HEK293 (cell line): ENCODE measurements around the gene MAP3K4.

Experiments
- CTCF ChIA-PET: fragments of 350-600 bp; formaldehyde crosslinking; extraction: SDS; loops from one replicate; lab custom pipeline; 2021; ENCODE audit warnings: antibody characterized with exemption; lab: Yijun Ruan, JAX
- POLR2A ChIA-PET: fragments of 300-600 bp; formaldehyde crosslinking; extraction: SDS; loops from one replicate; lab custom pipeline; 2020; ENCODE audit warnings: antibody characterized with exemption, inconsistent platforms; lab: Yijun Ruan, JAX
- H3K27ac ChIP-seq: fragments of 200-500 bp; sonication (Bioruptor generic); 2 replicates; pipeline ENCODE4 v1.5.1; 2014; ENCODE audit warnings: low read depth, low read length, control low read depth, inconsistent platforms; ENCODE audit errors: extremely low read depth
- H3K36me3 ChIP-seq, 2 experiments: fragments of 200-500 bp in 1 of 2; sonication (Bioruptor generic) in 1 of 2; 1 replicate in 1 of 2; 2 replicates in 1 of 2; pipeline ENCODE4 v1.5.1; 2014 to 2017; ENCODE audit warnings: inconsistent platforms in 2 of 2, low read length in 2 of 2; ENCODE audit not compliant: control insufficient read depth in 2 of 2, insufficient read depth in 1 of 2
- H3K4me1 ChIP-seq: fragments of 200-500 bp; sonication (Bioruptor generic); 2 replicates; pipeline ENCODE4 v1.5.1; 2014; ENCODE audit warnings: mild to moderate bottlenecking, low read length, inconsistent platforms; ENCODE audit not compliant: control insufficient read depth, insufficient read depth
- H3K4me3 ChIP-seq: 2 replicates; pipeline ENCODE4 v1.5.1; 2011; ENCODE audit warnings: low read depth, mild to moderate bottlenecking, control low read depth, low read length, moderate library complexity
- H3K9me3 ChIP-seq: fragments of 200-500 bp; sonication (Bioruptor generic); 2 replicates; pipeline ENCODE4 v1.5.1; 2014; ENCODE audit warnings: low read depth, low read length, inconsistent platforms; ENCODE audit not compliant: control insufficient read depth, insufficient read depth
- FEZF1 ChIP-seq: fragments of 450-650 bp; formaldehyde crosslinking; IDR thresholded peaks from 2 replicates; pipeline ENCODE4 v1.5.1; 2016; ENCODE audit warnings: missing biosample characterization, missing genetic modification characterization
- GLIS1 ChIP-seq: fragments of 450-650 bp; formaldehyde crosslinking; IDR thresholded peaks from 2 replicates; pipeline ENCODE4 v1.5.1; 2016; ENCODE audit warnings: missing biosample characterization, missing genetic modification characterization
- TRIM28 ChIP-seq: IDR thresholded peaks from 2 replicates; pipeline ENCODE4 v1.6.1; 2011; ENCODE audit warnings: low read length, control low read depth, borderline replicate concordance
- ZBTB1 ChIP-seq: fragments of 450-650 bp; formaldehyde crosslinking; IDR thresholded peaks from 2 replicates; pipeline ENCODE4 v1.5.1; 2016; ENCODE audit warnings: missing biosample characterization, missing genetic modification characterization
- ZFP3 ChIP-seq: fragments of 450-650 bp; formaldehyde crosslinking; IDR thresholded peaks from 2 replicates; pipeline ENCODE4 v1.5.1; 2016; ENCODE audit warnings: low read depth, missing biosample characterization, missing genetic modification characterization
- ZIC2 ChIP-seq: fragments of 450-650 bp; formaldehyde crosslinking; IDR thresholded peaks from 2 replicates; pipeline ENCODE4 v1.5.1; 2016; ENCODE audit warnings: missing biosample characterization, missing genetic modification characterization
- ZNF10 ChIP-seq: fragments of 450-650 bp; formaldehyde crosslinking; IDR thresholded peaks from 2 replicates; pipeline ENCODE4 v1.5.1; 2017; ENCODE audit warnings: missing biosample characterization, missing genetic modification characterization
- ZNF157 ChIP-seq: fragments of 450-650 bp; formaldehyde crosslinking; IDR thresholded peaks from 2 replicates; pipeline ENCODE4 v1.5.1; 2016; ENCODE audit warnings: missing biosample characterization, missing genetic modification characterization
- ZNF221 ChIP-seq: fragments of 450-650 bp; formaldehyde crosslinking; IDR thresholded peaks from 2 replicates; pipeline ENCODE4 v1.5.1; 2017; ENCODE audit warnings: missing biosample characterization, missing genetic modification characterization, borderline replicate concordance
- ZNF473 ChIP-seq: fragments of 450-650 bp; formaldehyde crosslinking; IDR thresholded peaks from 2 replicates; pipeline ENCODE4 v1.5.1; 2017; ENCODE audit warnings: missing biosample characterization, missing genetic modification characterization
- ZNF530 ChIP-seq: fragments of 450-650 bp; formaldehyde crosslinking; IDR thresholded peaks from 2 replicates; pipeline ENCODE4 v1.5.1; 2016; ENCODE audit warnings: low read depth, missing biosample characterization, missing genetic modification characterization
- ZNF558 ChIP-seq: fragments of 450-650 bp; formaldehyde crosslinking; IDR thresholded peaks from 2 replicates; pipeline ENCODE4 v1.5.1; 2016; ENCODE audit warnings: missing biosample characterization, missing genetic modification characterization
- ZNF571 ChIP-seq: fragments of 450-650 bp; formaldehyde crosslinking; IDR thresholded peaks from 2 replicates; pipeline ENCODE4 v1.5.0; 2017; ENCODE audit warnings: missing biosample characterization, missing genetic modification characterization
- ZNF629 ChIP-seq: fragments of 450-650 bp; formaldehyde crosslinking; IDR thresholded peaks from 2 replicates; pipeline ENCODE4 v1.5.1; 2017; ENCODE audit warnings: missing biosample characterization, missing genetic modification characterization
- ZNF843 ChIP-seq: fragments of 450-650 bp; formaldehyde crosslinking; IDR thresholded peaks from 2 replicates; pipeline ENCODE4 v1.5.1; 2016; ENCODE audit warnings: missing biosample characterization, missing genetic modification characterization
- ZSCAN16 ChIP-seq: fragments of 450-650 bp; formaldehyde crosslinking; IDR thresholded peaks from 2 replicates; pipeline ENCODE4 v1.5.1; 2016; ENCODE audit warnings: missing biosample characterization, missing genetic modification characterization
- ZSCAN5A ChIP-seq: fragments of 450-650 bp; formaldehyde crosslinking; IDR thresholded peaks from 2 replicates; pipeline ENCODE4 v1.5.1; 2016; ENCODE audit warnings: missing biosample characterization, missing genetic modification characterization

MAP3K4 gene

GRCh38 chr6:161053103-161053502 is 61.5 kb downstream of the MAP3K4 start:
- no peak for TF ChIP-seq ZNF530
- no peak for TF ChIP-seq ZNF10 (tag by site-specific recombination)
- TF ChIP-seq ZNF629 (tag by site-specific recombination): no peak
- no peak for TF ChIP-seq ZNF221
- TF ChIP-seq TRIM28: no peak
- H3K4me1 ChIP-seq: no peaks in the 10 kb centered on the region
- H3K27ac ChIP-seq: no peak overlapping the region
- peaks cover 0 to 9% of the 10 kb centered on the region in 2 experiments; a peak in 1 of 3 replicates for H3K36me3 ChIP-seq
- CTCF ChIA-PET: no interaction called here
- H3K9me3 ChIP-seq: no peaks in the 10 kb centered on the region
- H3K4me3 ChIP-seq: no peak overlapping the region
- POLR2A ChIA-PET: no interaction called here

DNA sequence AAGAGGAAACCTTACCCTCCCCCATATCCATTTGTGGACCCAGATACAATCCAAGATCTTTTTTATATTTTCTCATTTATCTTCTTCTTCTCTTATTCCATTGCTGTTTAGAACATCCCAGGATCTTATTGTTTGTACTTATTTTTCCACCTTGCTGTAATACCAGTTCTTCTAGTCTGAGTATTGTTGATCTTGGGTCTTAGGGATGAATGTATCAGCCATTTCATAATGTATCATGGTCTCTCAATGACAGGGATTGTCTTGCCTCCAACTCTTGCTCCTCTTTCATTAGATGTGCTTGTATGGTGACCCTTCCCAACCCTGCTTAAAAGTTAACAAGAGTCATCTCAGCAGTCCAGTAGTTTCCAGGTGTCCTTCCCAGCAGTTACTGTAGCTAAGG is 63.3 kb downstream of the MAP3K4 start:
- H3K9me3 ChIP-seq: no peaks in the 10 kb centered on the region
- ChIA-PET CTCF (interaction anchor here (1.3 kb wide), 1 partner anchor 316 kb away, joined by 8 read pairs; no protein-coding TSS in a partner anchor), POLR2A (no interaction called here)
- no peak overlapping the region for H3K4me3 ChIP-seq
- peaks cover 0 to under 1% of the 10 kb centered on the region in 2 experiments; a peak in 1 of 3 replicates for H3K36me3 ChIP-seq
- no peak overlapping the region for H3K27ac ChIP-seq
- no peaks in the 10 kb centered on the region for H3K4me1 ChIP-seq
- TF ChIP-seq ZNF530: no peak

DNA sequence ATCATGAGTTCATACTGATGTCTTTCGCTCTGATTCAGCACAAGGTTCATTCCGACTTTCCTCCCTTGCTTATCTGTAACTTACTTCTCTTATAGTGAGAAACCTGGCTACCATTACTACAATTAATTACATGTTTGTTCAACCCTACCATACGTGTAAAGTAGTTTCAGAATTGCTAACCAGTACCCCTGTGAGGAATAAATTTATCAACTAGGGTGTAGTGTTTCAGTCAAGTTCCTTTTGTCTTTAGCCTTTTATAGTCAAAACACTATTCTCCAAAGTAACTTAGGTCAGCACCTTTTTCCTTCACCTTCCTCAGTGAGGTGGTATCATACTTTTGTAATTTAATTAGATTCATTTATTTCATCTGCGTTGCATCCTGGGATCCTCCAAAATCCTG is 64.9 kb downstream of the MAP3K4 start:
- no peak overlapping the region for H3K27ac ChIP-seq
- no peaks in the 10 kb centered on the region for H3K36me3 ChIP-seq
- TF ChIP-seq ZSCAN16: no peak
- TF ChIP-seq ZNF843: no peak
- TF ChIP-seq ZBTB1: no peak
- TF ChIP-seq ZNF473 (tag by site-specific recombination): no peak
- no peak for TF ChIP-seq ZNF157
- TF ChIP-seq ZNF571 (tag by site-specific recombination): no peak
- H3K4me3 ChIP-seq: no peak overlapping the region
- CTCF ChIA-PET: interaction anchor here (0.9 kb wide), 1 partner anchor 10 kb away, joined by 3 read pairs; no protein-coding TSS in a partner anchor
- no peaks in the 10 kb centered on the region for H3K9me3 ChIP-seq
- POLR2A ChIA-PET: no interaction called here
- H3K4me1 ChIP-seq: no peaks in the 10 kb centered on the region

GRCh38 chr6:161057103-161058091 is 65.8 kb downstream of the MAP3K4 start:
- ChIA-PET CTCF (interaction anchor here (0.8 to 1.4 kb wide), 3 partner anchors 11 to 313 kb away, joined by 3 to 4 read pairs (median 3); no protein-coding TSS in a partner anchor), POLR2A (no interaction called here)

More at GRCh38 chr6:161057103-161058091, 65.8 kb downstream of the MAP3K4 start:
- Histone ChIP-seq H3K9me3 (no peaks in the 10 kb centered on the region), H3K27ac (no peak overlapping the region), H3K4me3 (no peak overlapping the region)
- TF ChIP-seq ZIC2 (peak; percentile 40; the same call in 1 of the 2 replicates), ZSCAN5A (tag by site-specific recombination) (no peak), ZNF558 (tag by site-specific recombination) (no peak), FEZF1 (tag by site-specific recombination) (no peak), GLIS1 (tag by site-specific recombination) (peak; percentile 46), ZFP3 (tag by site-specific recombination) (no peak)
- TF ChIP-seq, all 188 proteins: peak for 2
- Histone ChIP-seq H3K4me1 (no peaks in the 10 kb centered on the region), H3K36me3 (no peaks in the 10 kb centered on the region)
